Liver (tissue), 9 donors: ENCODE results near the gene BTNL9. TPM values are rescaled to one million over a fixed set of nuclear protein-coding genes. Genes with fewer than 3 reads are reported as not detected.

Experiments
- DNase-seq: peaks from one replicate; pipeline ENCODE4 v3.0.0-alpha.2; 2017; ENCODE audit warnings: low spot score
- H3K27ac ChIP-seq, 2 donors: one replicate each; pipeline ENCODE4 v1.7.0; 2013; ENCODE audit warnings: inconsistent platforms in 2 of 2, low read length in 2 of 2, control low read depth in 1 of 2, low read depth in 1 of 2, mild to moderate bottlenecking in 1 of 2
- H3K27me3 ChIP-seq, 4 donors: one replicate each; pipeline versions ENCODE4 v1.6.1 to v1.7.0; 2013; ENCODE audit warnings: low read length in 3 of 4, inconsistent platforms in 1 of 4, mild to moderate bottlenecking in 1 of 4, moderate library complexity in 1 of 4; ENCODE audit not compliant: control insufficient read depth in 4 of 4, insufficient read depth in 4 of 4
- H3K36me3 ChIP-seq, 4 donors: one replicate each; pipeline versions ENCODE4 v1.6.1 to v1.7.0; 2013; ENCODE audit warnings: low read length in 3 of 4, mild to moderate bottlenecking in 3 of 4, low read depth in 1 of 4, moderate library complexity in 1 of 4; ENCODE audit not compliant: control insufficient read depth in 4 of 4, insufficient read depth in 3 of 4
- H3K4me1 ChIP-seq, 4 donors: one replicate each; pipeline versions ENCODE4 v1.6.1 to v1.7.0; 2013; ENCODE audit warnings: low read length in 3 of 4, mild to moderate bottlenecking in 3 of 4, moderate library complexity in 1 of 4; ENCODE audit not compliant: control insufficient read depth in 4 of 4, insufficient read depth in 4 of 4
- H3K4me3 ChIP-seq, 3 donors: one replicate each; pipeline versions ENCODE4 v1.6.1 to v1.7.0; 2013; ENCODE audit warnings: low read length in 3 of 3, control low read depth in 1 of 3, low read depth in 1 of 3, mild to moderate bottlenecking in 1 of 3
- H3K9ac ChIP-seq, 2 donors: one replicate each; pipeline ENCODE4 v1.7.0; 2013; ENCODE audit warnings: low read length in 2 of 2, mild to moderate bottlenecking in 2 of 2, moderate library complexity in 2 of 2, control low read depth in 1 of 2, low read depth in 1 of 2
- H3K9me3 ChIP-seq, 4 donors: one replicate each; pipeline versions ENCODE4 v1.6.1 to v1.7.0; 2013; ENCODE audit warnings: low read length in 3 of 4; ENCODE audit not compliant: control insufficient read depth in 4 of 4
- ATF3 ChIP-seq: IDR thresholded peaks from 2 replicates; pipeline ENCODE4 v1.6.1; 2016; ENCODE audit warnings: antibody characterized with exemption
- CTCF ChIP-seq: fragments of 150-350 bp; IDR thresholded peaks from 2 replicates; pipeline ENCODE4 v1.5.1; 2017; ENCODE audit warnings: improper control_type of control experiment, low read depth, low read length; ENCODE audit not compliant: missing input control
- EGR1 ChIP-seq, 2 donors: IDR thresholded peaks; 2 replicates each; pipeline ENCODE4 v1.6.1; 2016 to 2018; ENCODE audit warnings: antibody characterized with exemption in 2 of 2, low read depth in 2 of 2
- FOXA1 ChIP-seq: IDR thresholded peaks from 2 replicates; pipeline ENCODE4 v1.6.1; 2016; ENCODE audit warnings: antibody characterized with exemption
- FOXA2 ChIP-seq: IDR thresholded peaks from 2 replicates; pipeline ENCODE4 v1.6.1; 2016; ENCODE audit warnings: antibody characterized with exemption
- GABPA ChIP-seq, 2 donors: IDR thresholded peaks in 1 of 2; conservative IDR thresholded peaks in 1 of 2; 2 replicates each; pipeline ENCODE4 v1.6.1; 2016; ENCODE audit warnings: antibody characterized with exemption in 2 of 2, mild to moderate bottlenecking in 1 of 2, moderate library complexity in 1 of 2
- HNF4A ChIP-seq, 2 donors: conservative IDR thresholded peaks; 2 replicates each; pipeline ENCODE4 v1.6.1; 2016; ENCODE audit warnings: antibody characterized with exemption in 2 of 2, mild to moderate bottlenecking in 2 of 2
- HNF4G ChIP-seq: IDR thresholded peaks from 2 replicates; pipeline ENCODE4 v1.6.1; 2016; ENCODE audit warnings: antibody characterized with exemption
- JUND ChIP-seq, 2 donors: IDR thresholded peaks; 2 replicates each; pipeline ENCODE4 v1.6.1; 2016; ENCODE audit warnings: antibody characterized with exemption in 2 of 2
- NR2F2 ChIP-seq: IDR thresholded peaks from 2 replicates; pipeline ENCODE4 v1.6.1; 2016; ENCODE audit warnings: antibody characterized with exemption
- RAD21 ChIP-seq, 2 donors: IDR thresholded peaks; 2 replicates each; pipeline ENCODE4 v1.6.1; 2016; ENCODE audit warnings: antibody characterized with exemption in 2 of 2, mild to moderate bottlenecking in 2 of 2
- REST ChIP-seq: IDR thresholded peaks from 2 replicates; pipeline ENCODE4 v1.6.1; 2016; ENCODE audit warnings: antibody characterized with exemption, mild to moderate bottlenecking
- RXRA ChIP-seq, 2 donors: IDR thresholded peaks; 2 replicates each; pipeline ENCODE4 v1.6.1; 2017 to 2018; ENCODE audit warnings: antibody characterized with exemption in 2 of 2, mild to moderate bottlenecking in 1 of 2
- TAF1 ChIP-seq: conservative IDR thresholded peaks from 2 replicates; pipeline ENCODE4 v1.6.1; 2016; ENCODE audit warnings: antibody characterized with exemption, mild to moderate bottlenecking
- YY1 ChIP-seq: IDR thresholded peaks from 2 replicates; pipeline ENCODE4 v1.6.1; 2016; ENCODE audit warnings: antibody characterized with exemption, mild to moderate bottlenecking
- ZBTB33 ChIP-seq: IDR thresholded peaks from 2 replicates; pipeline ENCODE4 v1.6.1; 2016; ENCODE audit warnings: antibody characterized with exemption
- WGBS: extraction: QIAGEN DNeasy Blood & Tissue Kit; methylation state at CpG from one replicate; pipeline ENCODE4 v1.1.7; 2013; 5-methylcytosine and 5-hydroxymethylcytosine counted together
- polyA plus RNA-seq, 2 donors: library from polyadenylated mRNA; stranded (reverse) in 1 of 2; unstranded in 1 of 2; fragments of 200-250 nt in 1 of 2; fragments of >200 nt in 1 of 2; fragmentation: Nextera tagmentation in 1 of 2; extraction: Ambion mirVana in 1 of 2; gene quantifications; one replicate each; pipeline versions ENCODE4 v1.2.1 to v1.2.3, GENCODE V29; 2013 to 2015
- total RNA-seq, 2 donors: library from RNA; depleted of rRNA; stranded (reverse); fragments of >200 nt; gene quantifications; one replicate each; pipeline ENCODE4 v1.2.3, GENCODE V29; 2014
- donor health status: healthy.
- donor health status: healthy.
- donor health status: healthy.
- donor health status: healthy.
- donor health status: healthy.

BTNL9 gene
- total and polyA plus RNA-seq, 4 donors = 1.4 to 12.0 (median 4.7) TPM

GRCh38 chr5:181053488-181054121, 13.5 kb downstream of the BTNL9 start:
- Histone ChIP-seq H3K27ac (no peak overlapping the region), H3K36me3 (no peaks in the 10 kb centered on the region), H3K9me3 (no peaks in the 10 kb centered on the region), H3K27me3 (peaks cover 4 to 18% (median 10%) of the 10 kb centered on the region in 4 donors), H3K4me1 (peaks cover 7 to 16% (median 11%) of the 10 kb centered on the region in 4 donors), H3K9ac (no peak overlapping the region), H3K4me3 (peak overlapping the region in 2 of 3 donors; percentile 1 to 54)
- TF ChIP-seq FOXA2 (no peak), HNF4G (no peak), JUND (IDR thresholded peaks at IDR 0.05) (no peak), FOXA1 (no peak), HNF4A (conservative IDR thresholded peaks at IDR 0.05) (no peak), ATF3 (no peak), YY1 (no peak), REST (no peak), NR2F2 (no peak)
- DNase-seq = no peak
- WGBS = 3% methylated on average over 45 of the region's 45 CpGs

- no peaks in the 10 kb centered on the region for H3K9me3 ChIP-seq
- no peaks in the 10 kb centered on the region for H3K36me3 ChIP-seq
- WGBS = 27% methylated on average over 7 of the region's 7 CpGs
- H3K4me1 ChIP-seq = peaks cover 7 to 17% (median 11%) of the 10 kb centered on the region in 4 donors
- H3K27ac ChIP-seq = no peak overlapping the region
- H3K9ac ChIP-seq = no peak overlapping the region
- peaks cover 4 to 20% (median 10%) of the 10 kb centered on the region in 4 donors for H3K27me3 ChIP-seq
- H3K4me3 ChIP-seq = no peak overlapping the region
- TF ChIP-seq ZBTB33 = no peak
- DNase-seq = no peak
Observed at GRCh38 chr5:181054138-181054537, 14.1 kb downstream of the BTNL9 start.

GRCh38 chr5:181054871-181055459, 14.9 kb downstream of the BTNL9 start:
- Histone ChIP-seq H3K9ac (no peak overlapping the region), H3K27me3 (peaks cover 4 to 16% (median 9%) of the 10 kb centered on the region in 4 donors), H3K4me3 (no peak overlapping the region), H3K36me3 (no peaks in the 10 kb centered on the region), H3K4me1 (peaks cover 7 to 22% (median 11%) of the 10 kb centered on the region in 4 donors), H3K9me3 (no peaks in the 10 kb centered on the region), H3K27ac (no peak overlapping the region)
- DNase-seq = no peak
- 28% methylated on average over 7 of the region's 7 CpGs for WGBS
- TF ChIP-seq ZBTB33 (no peak), FOXA2 (no peak), NR2F2 (no peak), RAD21 (IDR thresholded peaks at IDR 0.05) (no peak), CTCF (no peak), ATF3 (no peak), EGR1 (IDR thresholded peaks at IDR 0.05; ENCODE audit: low read depth in 2 of 2) (no peak), RXRA (IDR thresholded peaks at IDR 0.05) (no peak), GABPA (IDR thresholded peaks at IDR 0.05 in 1 of 2, conservative IDR thresholded peaks at IDR 0.05 in 1 of 2) (no peak), JUND (IDR thresholded peaks at IDR 0.05) (no peak), FOXA1 (no peak), TAF1 (no peak), HNF4A (conservative IDR thresholded peaks at IDR 0.05) (no peak), YY1 (no peak)
